Measurements from ENCODE around the gene SLX4IP.
"Not testable (repeated sequence)": the region's sequence is repeated elsewhere in the genome, so short reads cannot be mapped to it uniquely, and the experiment has no call there.

SLX4IP gene

DNA sequence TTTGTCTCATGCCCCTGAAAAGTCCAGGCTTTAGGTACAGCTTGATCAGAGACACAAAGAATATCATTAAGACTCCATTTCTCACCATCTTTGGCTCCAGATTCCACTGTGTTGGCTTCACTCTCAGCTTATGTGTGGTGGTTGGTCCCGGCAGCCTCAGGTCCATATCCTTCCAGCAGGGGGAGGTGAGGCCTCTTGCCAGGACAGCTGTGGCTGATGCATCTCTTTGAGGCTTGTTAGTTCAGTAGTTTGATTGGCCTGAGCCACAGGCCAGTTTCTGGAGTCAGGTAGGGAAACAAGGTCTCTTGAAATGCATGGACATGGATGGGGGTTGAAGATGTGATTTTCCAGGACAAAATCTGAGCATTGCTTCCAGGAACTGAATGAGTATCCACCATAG lies 176.3 kb downstream of the SLX4IP start:
- DNase-seq: peak; percentile 63

DNA sequence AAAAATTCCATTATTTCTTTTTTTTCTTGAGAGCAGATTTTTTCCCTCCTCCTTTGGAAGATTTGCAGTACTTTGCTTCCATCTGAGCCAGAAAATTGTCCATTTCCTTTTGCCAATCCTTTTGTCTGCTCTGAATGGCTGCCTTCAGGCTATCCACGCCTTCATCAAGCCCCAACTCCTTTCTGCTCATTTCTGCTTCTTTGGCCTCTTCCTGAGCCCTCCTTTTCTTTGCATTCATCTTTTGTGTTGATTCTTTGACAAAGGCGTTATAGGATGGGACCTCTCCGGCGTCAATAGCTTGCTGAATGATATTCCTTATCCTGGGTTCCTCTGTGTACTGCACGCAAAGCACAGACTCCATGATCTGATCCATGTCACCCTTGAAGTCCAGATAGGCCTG lies 178.3 kb downstream of the SLX4IP start:
- not testable (repeated sequence) for DNase-seq

DNA sequence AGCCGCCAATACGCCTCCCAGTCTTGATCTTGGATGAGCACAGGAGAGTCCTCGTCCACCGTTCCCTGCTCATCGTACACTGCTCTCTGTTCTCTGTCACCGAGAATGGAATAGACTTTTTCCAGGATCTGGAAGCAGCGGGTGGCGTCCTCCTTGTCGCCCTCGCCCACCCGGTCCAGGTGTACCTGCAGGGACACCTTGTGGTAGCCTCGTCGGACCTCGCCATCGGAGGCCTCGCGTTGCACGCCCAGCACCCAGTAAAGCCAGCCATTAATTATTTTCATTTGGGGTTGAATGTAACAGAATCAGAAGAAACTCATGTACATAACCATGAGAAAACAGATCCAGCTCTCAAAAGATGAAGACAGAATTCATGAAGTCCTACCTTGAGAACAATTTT lies 178.8 kb downstream of the SLX4IP start:
- no peak for DNase-seq

DNA sequence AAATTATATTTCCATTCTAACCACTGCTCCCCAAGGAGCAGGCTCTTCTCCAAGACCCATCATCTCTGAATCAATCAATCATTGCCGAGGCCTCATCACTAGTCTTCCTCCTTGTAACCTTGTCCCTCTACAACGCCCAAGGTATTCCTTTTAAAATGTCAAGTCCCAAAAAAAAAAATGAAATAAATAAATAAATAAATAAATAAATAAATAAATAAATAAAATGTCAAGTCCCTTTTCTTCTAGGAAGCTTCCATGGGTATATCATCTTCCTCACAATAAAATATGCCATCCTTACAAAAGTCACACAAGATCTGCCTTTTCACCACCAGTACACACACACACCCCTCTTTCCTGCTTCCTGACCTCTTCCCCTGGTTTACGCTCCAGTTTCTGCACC lies 181.1 kb downstream of the SLX4IP start:
- no peak for DNase-seq

DNA sequence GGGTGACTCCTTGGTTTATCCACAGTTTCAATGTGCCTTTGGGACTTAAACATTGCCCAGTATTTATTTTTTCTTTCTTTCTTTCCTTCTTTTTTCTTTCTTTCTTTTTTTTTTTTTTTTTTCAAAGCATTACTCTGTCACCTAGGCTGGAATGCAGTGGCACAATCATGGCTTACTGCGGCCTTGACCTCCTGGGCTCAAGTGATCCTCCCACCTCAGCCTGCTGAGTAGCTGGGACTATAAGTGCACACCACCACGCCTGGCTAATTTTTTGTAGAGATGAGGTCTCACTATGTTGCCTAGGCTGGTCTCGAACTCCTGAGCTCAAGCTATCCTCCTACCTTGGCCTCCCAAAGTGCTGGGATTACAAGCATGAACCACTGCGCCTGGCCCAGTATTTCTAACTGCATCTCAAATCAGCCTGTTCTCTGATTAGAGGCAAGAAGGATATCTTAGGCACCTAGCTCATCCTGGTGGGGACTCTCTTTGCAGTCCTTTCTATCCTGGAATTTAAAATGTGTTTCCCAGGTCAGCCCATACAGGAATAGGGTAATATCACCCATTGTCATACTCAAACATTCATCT lies 182.5 kb downstream of the SLX4IP start:
- not testable (repeated sequence) for DNase-seq

DNA sequence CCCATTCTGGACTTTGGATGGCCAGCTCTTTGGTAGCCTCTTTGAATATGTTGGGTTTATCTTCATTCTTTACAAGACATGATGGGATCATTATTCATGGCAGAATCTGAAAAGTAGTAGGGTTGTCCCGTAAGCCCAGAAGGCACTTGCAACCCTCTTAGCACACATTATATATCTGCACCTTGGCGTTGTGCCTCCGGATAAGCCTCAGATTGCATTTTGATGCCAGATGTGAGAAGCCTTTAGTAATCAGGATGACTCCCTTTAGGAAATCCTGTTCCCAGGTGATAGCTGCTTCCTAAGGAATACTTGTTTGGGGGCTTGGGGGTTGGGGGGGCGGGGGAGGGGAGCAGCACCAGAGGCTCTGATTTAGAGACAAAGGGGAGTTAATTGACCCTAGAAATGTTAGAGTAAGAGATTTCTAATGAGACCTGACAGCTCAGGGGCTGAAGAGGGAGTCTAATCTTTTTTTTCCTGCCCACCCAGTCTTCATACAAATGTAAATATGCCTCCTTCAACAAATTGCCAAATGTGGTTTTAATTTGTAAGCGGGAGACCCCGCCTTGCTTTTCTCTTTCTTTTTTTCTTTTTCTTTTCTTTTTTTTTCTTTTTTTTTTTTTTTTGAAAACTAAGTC lies 183.6 kb downstream of the SLX4IP start:
- peak; percentile 48 for DNase-seq

DNA sequence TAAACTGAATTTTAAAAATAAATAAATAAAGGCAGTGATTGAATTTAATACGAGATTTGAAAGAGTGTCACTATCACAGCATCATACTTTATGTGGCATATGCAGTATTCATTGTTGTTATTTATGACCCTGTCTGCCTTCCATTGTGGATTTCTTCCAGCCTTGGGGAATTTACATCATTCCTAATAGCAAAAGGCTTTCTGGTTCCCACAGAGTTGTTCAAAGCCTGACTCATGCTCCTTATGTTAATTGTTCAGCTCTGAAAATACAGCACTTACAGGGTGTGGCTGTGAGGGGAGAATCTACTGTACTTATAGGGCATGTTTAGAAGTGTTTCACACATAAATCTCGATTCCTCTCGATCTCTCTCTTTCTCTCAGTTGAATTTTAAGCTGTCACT lies 184.3 kb downstream of the SLX4IP start:
- DNase-seq: peak; percentile 95

DNA sequence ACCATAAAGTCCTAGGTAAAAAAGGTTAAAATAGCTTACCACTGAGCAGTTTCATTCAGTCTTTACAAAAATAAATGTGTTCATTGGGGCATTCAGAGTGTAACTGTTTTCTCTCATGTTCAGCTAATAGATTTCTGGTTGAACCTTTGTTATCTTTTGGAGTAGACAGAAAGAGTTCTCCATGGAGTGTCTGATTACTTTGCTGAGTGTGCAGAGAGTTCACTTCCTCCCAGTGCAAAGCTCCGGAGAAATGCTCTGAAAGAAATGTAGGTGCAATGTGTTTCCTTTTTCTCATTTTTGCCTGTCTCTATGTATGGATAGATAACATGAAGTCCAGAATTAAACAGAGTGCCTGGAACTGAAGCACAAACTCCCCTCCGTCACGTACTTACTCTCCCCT lies 186.0 kb downstream of the SLX4IP start:
- DNase-seq: no peak

DNA sequence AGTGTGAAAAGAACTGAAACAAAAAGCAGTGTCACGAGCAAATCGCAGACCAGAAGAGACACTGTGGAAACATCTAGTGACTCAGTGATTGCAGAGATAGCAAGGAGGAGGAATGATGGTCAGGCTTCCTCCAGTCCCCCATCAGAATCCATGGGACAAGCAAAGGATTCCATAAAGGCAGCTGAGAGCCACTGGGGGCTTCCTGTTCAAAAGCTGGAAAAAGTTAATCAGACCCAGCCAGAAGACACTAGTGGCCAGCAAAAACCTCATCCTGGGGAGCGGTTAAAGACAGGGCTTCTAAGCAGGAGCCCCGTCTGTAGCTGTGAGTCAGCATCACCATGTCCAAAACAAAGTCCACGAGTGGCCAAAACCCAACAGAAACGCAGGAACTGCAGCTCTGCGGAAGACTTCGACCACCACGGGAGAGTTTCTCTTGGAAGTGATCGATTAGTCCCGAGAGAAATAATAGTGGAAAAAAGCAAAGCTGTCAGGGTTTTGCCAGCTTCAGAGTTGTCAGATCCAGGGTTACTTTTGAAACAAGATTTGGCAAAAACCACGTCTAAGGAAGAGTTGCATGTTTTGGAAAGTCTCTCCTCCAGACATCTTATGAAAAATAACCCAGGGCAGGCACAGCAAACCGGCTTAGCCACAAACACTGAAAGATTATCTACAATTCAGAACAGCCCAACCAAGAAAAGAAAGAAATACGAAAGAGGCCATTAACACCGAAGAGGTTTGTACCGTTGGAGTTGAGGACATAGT lies 187.7 kb downstream of the SLX4IP start:
- peak; percentile 78 for DNase-seq

DNA sequence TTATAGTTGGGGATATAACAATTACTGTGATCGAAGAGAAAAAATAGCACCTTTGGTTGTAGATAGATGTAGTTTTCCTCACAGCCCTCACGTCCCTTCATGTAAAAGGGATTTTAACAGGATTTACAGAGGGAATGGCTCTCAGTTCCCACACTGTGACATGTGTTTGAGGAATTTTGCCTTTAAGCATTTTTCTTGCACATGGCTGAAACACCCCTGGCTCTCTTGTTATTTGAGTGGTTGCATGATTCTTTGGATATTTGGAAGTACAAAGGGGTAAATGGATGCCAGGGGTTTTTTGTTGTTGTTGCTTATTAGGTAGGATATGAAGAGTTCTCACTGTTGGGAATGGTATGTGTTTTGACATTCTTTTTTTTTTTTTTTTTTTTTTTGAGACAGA lies 190.5 kb downstream of the SLX4IP start:
- DNase-seq: peak; percentile 30

DNA sequence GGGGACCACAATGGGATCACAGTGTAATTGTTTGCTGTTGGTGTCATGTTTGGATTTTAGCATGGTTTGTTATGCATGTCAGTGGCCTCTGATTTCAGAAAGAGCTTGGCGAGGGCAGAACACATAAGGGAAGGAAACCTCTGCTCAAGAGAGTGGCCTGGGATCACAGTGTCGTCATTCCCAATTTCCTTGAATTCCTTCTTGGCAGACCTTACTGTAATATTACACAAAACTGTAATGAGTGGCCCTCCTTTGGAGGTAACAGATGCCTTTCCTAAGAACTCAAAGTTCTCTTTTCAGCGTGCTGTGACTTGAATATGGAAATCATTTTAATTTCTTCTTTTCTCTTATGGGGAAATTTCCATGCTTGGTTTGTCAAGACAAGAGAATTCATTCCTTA lies 191.8 kb downstream of the SLX4IP start:
- DNase-seq: no peak

DNA sequence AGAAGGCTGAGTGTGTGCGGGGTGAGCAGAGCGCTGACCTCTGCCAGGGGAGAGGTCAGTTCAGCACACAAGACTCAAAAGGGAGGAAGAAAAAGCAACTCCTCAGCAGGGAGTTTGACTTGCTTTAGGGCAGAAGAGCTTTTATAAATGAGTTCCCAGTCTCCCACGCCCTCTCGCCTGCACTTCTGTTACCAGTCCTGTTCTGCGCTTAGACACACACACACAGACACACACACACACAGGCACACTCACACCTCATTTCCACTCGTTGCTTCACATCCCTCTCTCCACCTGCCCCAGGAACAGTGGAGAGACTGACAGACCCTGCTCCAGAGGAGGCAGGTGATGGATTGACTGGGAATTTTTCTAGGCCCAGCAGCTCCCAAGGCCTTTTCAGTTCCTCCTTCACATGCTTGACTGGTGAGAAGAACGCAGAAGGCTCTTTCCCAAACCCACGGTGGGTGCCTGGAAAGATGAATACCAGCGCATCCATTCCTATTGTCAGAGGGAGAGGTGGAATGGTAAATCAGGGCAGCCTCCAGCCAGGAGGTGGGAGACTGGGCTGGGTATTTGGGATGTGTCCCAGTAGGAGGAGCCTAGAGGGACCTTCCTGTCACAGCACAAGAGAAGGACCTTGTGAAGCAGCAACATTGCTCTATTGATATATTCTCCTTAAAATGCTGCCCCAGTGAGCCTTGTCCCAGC lies 195.0 kb downstream of the SLX4IP start:
- no peak for DNase-seq

DNA sequence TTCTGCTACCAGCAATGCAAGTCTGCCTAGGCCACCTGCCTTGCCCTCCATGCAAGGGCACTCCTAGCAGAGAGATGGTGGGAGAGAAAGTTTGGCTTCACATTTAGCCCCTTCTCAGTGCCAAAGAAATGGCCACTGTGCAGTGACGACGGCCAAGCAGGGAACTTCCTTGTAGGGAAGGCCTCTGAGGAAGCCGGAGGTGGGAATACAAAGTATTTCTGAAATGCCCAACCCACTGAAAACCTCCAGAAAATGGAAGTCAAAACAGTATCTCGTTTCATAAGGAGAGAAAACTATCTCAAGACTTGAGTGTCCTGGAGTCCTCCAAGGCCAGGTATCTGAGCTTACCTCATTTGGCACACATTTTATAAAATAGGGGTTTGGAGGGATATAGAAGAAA lies 196.0 kb downstream of the SLX4IP start:
- DNase-seq: no peak

DNA sequence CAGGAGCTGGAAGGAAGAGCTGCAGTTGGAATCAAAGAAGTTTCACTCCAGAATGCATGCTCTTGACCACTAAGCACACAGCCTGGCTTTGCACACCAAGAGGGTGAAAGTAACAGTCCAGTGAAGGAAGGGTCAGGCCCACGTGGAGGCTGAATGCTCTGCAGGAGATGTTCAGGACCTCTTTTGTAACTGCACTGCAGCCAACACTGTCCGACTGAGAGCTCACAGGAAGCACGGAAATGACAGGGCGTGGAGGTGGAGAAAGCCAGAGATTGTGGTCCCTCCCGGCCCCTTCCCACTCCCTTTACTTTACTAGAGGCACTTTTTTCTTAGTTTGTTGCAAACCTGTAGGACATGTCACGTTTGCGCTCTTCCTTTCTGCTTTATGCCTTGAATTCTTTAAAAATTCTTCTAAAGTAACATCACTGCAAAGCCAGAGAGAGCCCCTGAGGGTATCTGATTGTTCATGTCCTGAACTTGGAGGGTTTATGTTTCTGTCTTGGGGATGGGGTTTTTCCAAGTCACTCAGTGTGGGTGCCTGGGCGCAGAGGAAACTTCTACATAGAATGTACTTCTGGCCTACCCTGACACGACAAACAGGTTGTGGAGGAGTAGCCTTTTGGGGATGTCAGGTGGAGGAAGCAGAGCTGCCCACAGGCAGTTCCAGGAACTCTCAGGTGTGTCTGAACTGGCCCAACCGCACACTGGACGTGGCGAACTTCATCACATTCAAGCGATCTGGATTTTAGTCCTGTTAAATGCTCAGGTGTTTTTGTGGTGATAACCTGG lies 197.8 kb downstream of the SLX4IP start:
- no peak for DNase-seq

DNA sequence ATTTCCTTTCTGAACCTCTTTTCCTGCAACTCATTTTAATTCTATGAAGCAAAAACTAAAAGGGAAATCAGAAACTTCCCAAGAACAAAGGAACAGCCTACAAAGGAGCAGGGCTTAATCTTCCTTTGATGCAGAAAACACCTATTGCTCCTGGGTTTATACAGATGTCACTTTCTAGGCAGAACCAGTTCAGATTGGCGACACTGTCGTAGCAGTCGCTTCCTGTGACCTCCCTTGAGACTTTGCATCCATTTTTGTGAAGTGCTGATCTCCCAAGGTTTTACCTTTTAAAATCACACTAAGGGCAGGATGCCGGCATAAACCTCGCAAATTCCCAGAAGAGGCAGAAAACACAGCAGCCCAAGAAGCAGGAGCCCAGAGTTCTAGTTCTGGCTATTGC lies 198.6 kb downstream of the SLX4IP start:
- no peak for DNase-seq

DNA sequence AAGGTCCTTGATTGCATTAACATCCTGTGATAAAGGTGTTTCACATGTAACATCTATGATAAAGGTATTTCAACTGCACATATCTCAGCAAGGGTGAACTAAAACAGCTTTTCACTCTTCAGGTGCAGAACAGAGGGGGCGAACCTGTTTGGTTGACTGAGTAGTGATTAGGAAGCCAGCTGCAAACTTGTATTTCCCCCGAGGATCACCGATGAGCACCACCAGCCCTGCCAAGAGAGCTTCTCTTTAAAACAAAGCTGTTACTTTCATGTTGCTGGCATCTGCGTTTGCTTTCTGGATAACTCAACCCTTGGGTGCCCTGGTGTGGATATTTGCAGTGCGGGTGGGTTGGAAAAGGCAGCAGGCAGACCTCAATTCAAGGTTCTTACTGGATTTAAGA lies 199.1 kb downstream of the SLX4IP start:
- DNase-seq: no peak

DNA sequence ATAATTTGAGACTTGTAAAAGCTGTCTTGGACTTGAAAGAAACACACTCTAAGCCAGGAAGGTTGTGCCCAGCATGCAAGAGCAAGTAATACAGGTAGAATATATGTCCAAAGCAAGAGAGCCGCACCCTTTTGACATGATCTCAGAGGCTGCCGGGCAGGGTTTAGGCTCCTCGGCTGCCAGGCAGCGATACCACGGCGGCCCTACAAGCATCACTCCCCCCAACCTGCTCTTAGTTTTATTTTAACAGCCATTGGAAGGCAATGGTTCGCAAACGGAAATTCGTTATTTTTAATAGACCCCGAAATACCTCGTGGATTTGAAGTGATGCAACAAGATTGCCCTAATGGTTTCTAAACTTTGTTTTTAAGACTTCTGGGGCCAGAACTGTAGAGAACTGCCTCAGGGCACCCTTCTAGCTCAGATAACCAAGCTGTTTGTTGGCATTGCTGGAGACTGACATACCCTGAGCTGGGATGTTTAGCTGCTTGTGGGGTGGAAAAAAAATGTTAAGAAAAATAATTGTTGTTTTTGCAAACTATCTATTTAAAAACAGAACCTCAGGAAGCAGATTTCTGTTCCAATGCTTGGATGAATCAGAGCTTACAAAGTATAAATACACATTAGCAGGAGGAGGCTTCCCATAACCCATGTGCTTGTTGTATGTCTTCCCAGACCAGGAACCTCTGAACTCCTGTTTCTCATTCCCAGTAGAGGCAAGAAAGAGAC lies 199.7 kb downstream of the SLX4IP start:
- DNase-seq: no peak

DNA sequence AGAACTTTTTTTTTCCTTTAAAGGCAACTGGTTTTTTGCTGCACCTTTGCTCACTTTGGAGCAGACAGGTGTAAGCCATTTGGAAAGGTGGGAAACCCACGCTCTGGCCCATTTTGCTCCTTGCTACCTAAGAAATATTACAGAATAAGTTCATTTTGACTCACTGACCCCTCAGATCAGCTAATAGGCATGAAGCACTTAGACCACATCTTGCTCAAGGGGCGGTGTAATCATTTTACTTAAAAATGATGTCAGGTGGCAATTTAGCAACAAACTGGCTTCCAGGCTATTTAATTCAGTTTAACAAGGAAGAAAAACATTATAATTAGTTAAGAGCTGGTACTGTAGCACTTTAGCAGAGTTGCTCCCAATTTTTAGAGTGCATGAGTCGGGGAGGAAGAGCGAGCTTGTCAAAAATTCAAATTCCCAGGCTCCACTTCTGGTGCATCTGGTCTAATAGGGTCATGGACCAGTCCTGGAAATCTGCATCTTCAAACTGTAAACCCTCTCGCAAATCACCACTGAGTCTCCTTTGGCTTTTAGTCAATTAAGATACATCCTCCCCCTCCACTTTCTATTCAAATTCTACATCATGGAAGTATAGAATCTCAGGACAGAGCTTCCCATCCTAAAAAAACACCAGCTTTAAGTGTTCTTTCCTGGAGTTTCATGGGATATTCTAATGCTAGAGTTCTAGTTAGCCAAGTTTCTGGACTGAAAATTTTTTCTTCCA lies 200.5 kb downstream of the SLX4IP start:
- DNase-seq: no peak

DNA sequence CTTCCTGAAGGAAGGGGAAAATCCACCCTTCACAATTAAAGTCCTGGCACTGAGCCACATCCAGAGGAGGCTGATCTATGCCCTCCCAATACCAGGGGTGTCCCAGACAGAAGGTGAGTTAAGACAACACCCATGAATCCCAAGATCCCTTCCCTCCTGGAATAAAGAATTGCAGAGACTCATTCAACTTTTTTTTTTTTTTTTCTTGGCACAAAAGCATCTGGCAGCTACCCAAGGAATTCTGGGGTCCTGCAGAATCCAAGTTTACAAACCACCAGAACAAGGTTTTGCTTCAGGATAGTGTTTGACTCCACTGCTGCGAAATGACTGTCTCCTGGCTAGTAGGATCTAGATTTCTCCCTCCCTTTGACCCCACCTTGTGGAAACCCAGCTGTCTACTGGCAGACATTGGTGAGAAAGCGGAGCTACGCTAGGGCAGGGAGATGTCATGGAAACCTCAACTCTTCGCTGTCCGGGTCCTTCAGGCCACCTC lies 201.3 kb downstream of the SLX4IP start:
- DNase-seq: peak; percentile 74

DNA sequence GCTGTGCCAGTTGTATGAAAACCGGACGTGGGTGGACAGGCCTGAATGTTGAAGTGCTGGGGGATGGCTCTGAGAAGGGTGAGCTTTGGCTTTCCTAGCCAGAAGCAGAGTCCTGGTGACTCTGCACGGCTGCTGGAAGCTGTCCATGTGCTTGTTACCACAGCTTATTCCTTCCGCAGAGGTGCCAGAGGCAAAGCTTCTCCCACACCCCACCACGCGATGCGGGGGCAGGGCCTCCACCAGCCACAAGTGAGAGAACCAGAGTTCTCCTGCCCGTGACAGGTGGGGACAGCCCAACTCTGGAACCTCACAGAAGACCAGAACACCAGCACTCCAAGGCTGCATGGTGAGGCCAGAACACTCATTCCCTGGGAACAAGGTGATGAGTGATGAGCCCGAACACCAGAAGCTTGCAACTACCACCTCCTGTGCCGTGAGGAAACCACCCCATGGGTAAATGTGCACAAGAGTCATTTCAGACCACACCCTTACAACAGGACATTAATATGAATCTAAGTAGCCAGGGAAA lies 202.0 kb downstream of the SLX4IP start:
- DNase-seq: no peak

DNA sequence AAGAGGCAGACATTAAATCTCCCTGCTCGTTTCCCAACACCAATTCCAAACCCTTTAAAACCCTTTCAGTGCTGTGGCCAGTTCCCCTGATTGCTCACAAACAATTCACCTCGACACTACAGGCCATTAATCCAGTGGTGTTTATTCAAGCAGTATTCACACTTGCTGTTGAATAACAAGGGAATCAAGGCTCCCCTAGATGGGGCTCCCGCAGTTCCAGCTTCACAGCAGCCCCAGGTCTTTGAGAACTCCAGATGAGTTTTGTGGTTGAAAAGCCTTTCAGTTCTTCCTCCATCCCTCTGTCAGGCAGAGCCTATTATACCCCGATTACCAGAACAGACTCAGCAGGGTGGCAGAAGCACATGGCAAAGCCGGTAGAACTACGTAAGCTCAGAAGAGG lies 202.5 kb downstream of the SLX4IP start:
- DNase-seq: no peak
